ENCODE measurements around the gene WDR75. TPM values are rescaled to one million over a fixed set of nuclear protein-coding genes. Genes with fewer than 3 reads are reported as not detected.
"Not testable (repeated sequence)": the region's sequence is repeated elsewhere in the genome, so short reads cannot be mapped to it uniquely, and the experiment has no call there.

WDR75 gene
- total and polyA plus RNA-seq, 2 donors: 20.4 to 85.1 TPM

- Histone ChIP-seq H3K4me3 (ENCODE audit: low read depth, low read length) (no peak overlapping the region), H3K27ac (ENCODE audit: low read depth) (no peak overlapping the region), H3K36me3 (ENCODE audit: insufficient read depth) (peaks cover 3% of the 10 kb centered on the region), H3K4me1 (ENCODE audit: insufficient read depth) (no peaks in the 10 kb centered on the region)
- no peak for DNase-seq (ENCODE audit: extremely low spot score)
- 51% methylated on average over 3 of the region's 3 CpGs for WGBS
Measured at GRCh38 chr2:189465478-189465877, 24.2 kb downstream of the WDR75 start.

- WGBS: 91% methylated on average over 4 of the region's 4 CpGs
- peaks cover 3% of the 10 kb centered on the region for H3K36me3 ChIP-seq (ENCODE audit: insufficient read depth)
- DNase-seq (ENCODE audit: extremely low spot score): no peak
- H3K4me1 ChIP-seq (ENCODE audit: insufficient read depth): no peaks in the 10 kb centered on the region
- H3K4me3 ChIP-seq (ENCODE audit: low read depth, low read length): no peak overlapping the region
- H3K27ac ChIP-seq (ENCODE audit: low read depth): no peak overlapping the region
Measured at GRCh38 chr2:189466046-189466445, 24.8 kb downstream of the WDR75 start.

- Histone ChIP-seq H3K4me3 (ENCODE audit: low read depth, low read length) (no peak overlapping the region), H3K4me1 (ENCODE audit: insufficient read depth) (no peaks in the 10 kb centered on the region), H3K36me3 (ENCODE audit: insufficient read depth) (peaks cover 7% of the 10 kb centered on the region), H3K27ac (ENCODE audit: low read depth) (no peak overlapping the region)
- DNase-seq (ENCODE audit: extremely low spot score): no peak
Measured at GRCh38 chr2:189466656-189467055, 25.4 kb downstream of the WDR75 start.

- Histone ChIP-seq H3K4me1 (ENCODE audit: insufficient read depth) (no peaks in the 10 kb centered on the region), H3K27ac (ENCODE audit: low read depth) (no peak overlapping the region), H3K36me3 (ENCODE audit: insufficient read depth) (peaks cover 10% of the 10 kb centered on the region), H3K4me3 (ENCODE audit: low read depth, low read length) (no peak overlapping the region)
- WGBS: 90% methylated on average over 1 of the region's 1 CpG
- no peak for DNase-seq (ENCODE audit: extremely low spot score)
Measured at GRCh38 chr2:189467160-189467559, 25.9 kb downstream of the WDR75 start.

GRCh38 chr2:189467593-189467992 lies 26.3 kb downstream of the WDR75 start:
- H3K36me3 ChIP-seq (ENCODE audit: insufficient read depth): peaks cover 12% of the 10 kb centered on the region

GRCh38 chr2:189474526-189474925 lies 33.3 kb downstream of the WDR75 start:
- Histone ChIP-seq H3K4me1 (ENCODE audit: insufficient read depth) (no peaks in the 10 kb centered on the region), H3K4me3 (ENCODE audit: low read depth, low read length) (no peak overlapping the region), H3K36me3 (ENCODE audit: insufficient read depth) (peaks cover 9% of the 10 kb centered on the region), H3K27ac (ENCODE audit: low read depth) (no peak overlapping the region)
- WGBS: 86% methylated on average over 4 of the region's 4 CpGs
- no peak for DNase-seq (ENCODE audit: extremely low spot score)

More at GRCh38 chr2:189467593-189467992, 26.3 kb downstream of the WDR75 start:
- no peak overlapping the region for H3K4me3 ChIP-seq (ENCODE audit: low read depth, low read length)
- 91% methylated on average over 4 of the region's 4 CpGs for WGBS
- no peaks in the 10 kb centered on the region for H3K4me1 ChIP-seq (ENCODE audit: insufficient read depth)
- DNase-seq (ENCODE audit: extremely low spot score): no peak
- H3K27ac ChIP-seq (ENCODE audit: low read depth): no peak overlapping the region

GRCh38 chr2:189477756-189478155 lies 36.5 kb downstream of the WDR75 start:
- WGBS: 96% methylated on average over 1 of the region's 1 CpG
- Histone ChIP-seq H3K27ac (ENCODE audit: low read depth) (no peak overlapping the region), H3K4me3 (ENCODE audit: low read depth, low read length) (no peak overlapping the region), H3K4me1 (ENCODE audit: insufficient read depth) (no peaks in the 10 kb centered on the region), H3K36me3 (ENCODE audit: insufficient read depth) (no peaks in the 10 kb centered on the region)
- DNase-seq (ENCODE audit: extremely low spot score): no peak

- not testable (repeated sequence) for H3K4me3 ChIP-seq (ENCODE audit: low read depth, low read length); H3K4me1 ChIP-seq (ENCODE audit: insufficient read depth); H3K36me3 ChIP-seq (ENCODE audit: insufficient read depth); DNase-seq (ENCODE audit: extremely low spot score); H3K27ac ChIP-seq (ENCODE audit: low read depth)
- WGBS: 98% methylated on average over 5 of the region's 5 CpGs
Measured at GRCh38 chr2:189478289-189478688, 37.0 kb downstream of the WDR75 start.

GRCh38 chr2:189481071-189481470 lies 39.8 kb downstream of the WDR75 start:
- no peak for DNase-seq (ENCODE audit: extremely low spot score)
- 79% methylated on average over 1 of the region's 1 CpG for WGBS
- Histone ChIP-seq H3K27ac (ENCODE audit: low read depth) (no peak overlapping the region), H3K36me3 (ENCODE audit: insufficient read depth) (no peaks in the 10 kb centered on the region), H3K4me1 (ENCODE audit: insufficient read depth) (no peaks in the 10 kb centered on the region), H3K4me3 (ENCODE audit: low read depth, low read length) (no peak overlapping the region)

GRCh38 chr2:189483571-189483970 lies 42.3 kb downstream of the WDR75 start:
- no peak for DNase-seq (ENCODE audit: extremely low spot score)
- Histone ChIP-seq H3K4me3 (ENCODE audit: low read depth, low read length) (no peak overlapping the region), H3K4me1 (ENCODE audit: insufficient read depth) (no peaks in the 10 kb centered on the region), H3K27ac (ENCODE audit: low read depth) (no peak overlapping the region), H3K36me3 (ENCODE audit: insufficient read depth) (no peaks in the 10 kb centered on the region)
- WGBS: 72% methylated on average over 4 of the region's 4 CpGs

- no peaks in the 10 kb centered on the region for H3K36me3 ChIP-seq (ENCODE audit: insufficient read depth)
- 74% methylated on average over 10 of the region's 10 CpGs for WGBS
- H3K27ac ChIP-seq (ENCODE audit: low read depth): no peak overlapping the region
- no peak overlapping the region for H3K4me3 ChIP-seq (ENCODE audit: low read depth, low read length)
- H3K4me1 ChIP-seq (ENCODE audit: insufficient read depth): no peaks in the 10 kb centered on the region
- no peak for DNase-seq (ENCODE audit: extremely low spot score)
Measured at GRCh38 chr2:189483980-189484740, 42.9 kb downstream of the WDR75 start.

GRCh38 chr2:189485146-189485545 lies 43.9 kb downstream of the WDR75 start:
- H3K27ac ChIP-seq (ENCODE audit: low read depth): no peak overlapping the region
- no peaks in the 10 kb centered on the region for H3K4me1 ChIP-seq (ENCODE audit: insufficient read depth)
- no peak overlapping the region for H3K4me3 ChIP-seq (ENCODE audit: low read depth, low read length)
- 64% methylated on average over 2 of the region's 2 CpGs for WGBS
- DNase-seq (ENCODE audit: extremely low spot score): no peak
- H3K36me3 ChIP-seq (ENCODE audit: insufficient read depth): no peaks in the 10 kb centered on the region

GRCh38 chr2:189486237-189486770 lies 45.0 kb downstream of the WDR75 start:
- Histone ChIP-seq H3K27ac (ENCODE audit: low read depth) (no peak overlapping the region), H3K4me3 (ENCODE audit: low read depth, low read length) (no peak overlapping the region), H3K4me1 (ENCODE audit: insufficient read depth) (no peaks in the 10 kb centered on the region), H3K36me3 (ENCODE audit: insufficient read depth) (no peaks in the 10 kb centered on the region)
- no peak for DNase-seq (ENCODE audit: extremely low spot score)
- 81% methylated on average over 6 of the region's 6 CpGs for WGBS

- Histone ChIP-seq H3K27ac (ENCODE audit: low read depth) (no peak overlapping the region), H3K4me3 (ENCODE audit: low read depth, low read length) (no peak overlapping the region), H3K36me3 (ENCODE audit: insufficient read depth) (no peaks in the 10 kb centered on the region), H3K4me1 (ENCODE audit: insufficient read depth) (no peaks in the 10 kb centered on the region)
- no peak for DNase-seq (ENCODE audit: extremely low spot score)
- 91% methylated on average over 2 of the region's 2 CpGs for WGBS
Measured at GRCh38 chr2:189487283-189488007, 46.2 kb downstream of the WDR75 start.

Measured in urinary bladder (tissue), 4 donors.